Omental fat pad (tissue), 4 donors: ENCODE data around the gene HOXD8. TPM values are rescaled to one million over a fixed set of nuclear protein-coding genes. Genes with fewer than 3 reads are reported as not detected.

Experiments
- ATAC-seq: fragments of 150-250 bp; one replicate; pipeline ENCODE4 v1.9.1; 2016; ENCODE audit warnings: mild to moderate bottlenecking, moderate library complexity; ENCODE audit not compliant: low FRiP score
- DNase-seq: peaks from one replicate; pipeline ENCODE4 v3.0.0-alpha.2; 2019; ENCODE audit warnings: low spot score
- total RNA-seq, 4 donors: library from RNA; depleted of rRNA; stranded (reverse); fragments of >200 nt; gene quantifications; one replicate each; pipeline ENCODE4 v1.1.0, GENCODE V29; 2016
- TF ChIP-seq, protein P1 (sequence below), 3 donors: fragments of 450-650 bp; IDR thresholded peaks; one replicate each; pipeline ENCODE4 v1.5.1; 2016 to 2017; ENCODE audit warnings: antibody characterized with exemption in 3 of 3, mild to moderate bottlenecking in 3 of 3, moderate library complexity in 2 of 3

The HOXD8 gene
- total RNA-seq, 4 donors from 2014 or later = 3.7 to 24.6 (median 7.6) TPM

DNA sequence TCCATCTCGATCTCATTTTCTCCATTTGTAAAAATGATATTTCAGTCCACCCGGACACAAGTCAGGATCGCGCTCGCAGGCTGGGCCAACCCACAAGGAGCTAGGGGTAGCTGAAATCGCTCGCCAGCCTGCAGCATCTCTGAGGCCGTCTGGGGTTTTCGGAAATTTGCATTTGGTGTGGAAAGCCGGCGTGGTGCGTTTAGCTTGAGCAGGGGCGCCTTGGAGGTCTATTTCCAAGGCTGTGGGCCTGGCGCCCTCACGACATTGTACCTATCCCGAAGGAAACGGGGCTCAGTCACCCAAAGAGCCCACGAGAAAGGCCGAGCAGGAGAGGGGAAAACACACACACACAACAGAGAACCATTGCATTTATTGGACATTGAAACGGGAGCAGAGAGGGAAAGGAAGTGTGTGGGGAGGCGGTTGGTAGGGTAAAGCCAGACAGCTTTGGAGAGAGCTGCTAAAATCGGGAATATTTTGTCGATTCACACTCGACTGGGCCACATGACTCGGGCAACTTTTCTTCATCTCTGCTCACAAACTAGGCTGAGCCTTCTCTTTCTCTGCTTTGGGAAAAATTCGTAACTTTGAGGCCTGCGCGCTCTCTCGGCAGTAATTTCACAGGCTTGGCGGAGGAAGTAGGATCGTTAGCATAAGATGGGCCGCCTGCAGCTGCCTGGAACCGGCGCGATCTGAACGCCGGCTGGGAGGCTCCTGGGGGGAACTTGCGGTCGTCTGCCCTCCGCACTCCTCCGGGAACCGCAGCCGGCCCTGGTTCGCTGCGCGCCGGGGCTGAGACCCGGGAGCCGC is 1.1 kb upstream of the HOXD8 start:
- DNase-seq (no peak), ATAC-seq (no peak)
- TF ChIP-seq, protein P1, sequence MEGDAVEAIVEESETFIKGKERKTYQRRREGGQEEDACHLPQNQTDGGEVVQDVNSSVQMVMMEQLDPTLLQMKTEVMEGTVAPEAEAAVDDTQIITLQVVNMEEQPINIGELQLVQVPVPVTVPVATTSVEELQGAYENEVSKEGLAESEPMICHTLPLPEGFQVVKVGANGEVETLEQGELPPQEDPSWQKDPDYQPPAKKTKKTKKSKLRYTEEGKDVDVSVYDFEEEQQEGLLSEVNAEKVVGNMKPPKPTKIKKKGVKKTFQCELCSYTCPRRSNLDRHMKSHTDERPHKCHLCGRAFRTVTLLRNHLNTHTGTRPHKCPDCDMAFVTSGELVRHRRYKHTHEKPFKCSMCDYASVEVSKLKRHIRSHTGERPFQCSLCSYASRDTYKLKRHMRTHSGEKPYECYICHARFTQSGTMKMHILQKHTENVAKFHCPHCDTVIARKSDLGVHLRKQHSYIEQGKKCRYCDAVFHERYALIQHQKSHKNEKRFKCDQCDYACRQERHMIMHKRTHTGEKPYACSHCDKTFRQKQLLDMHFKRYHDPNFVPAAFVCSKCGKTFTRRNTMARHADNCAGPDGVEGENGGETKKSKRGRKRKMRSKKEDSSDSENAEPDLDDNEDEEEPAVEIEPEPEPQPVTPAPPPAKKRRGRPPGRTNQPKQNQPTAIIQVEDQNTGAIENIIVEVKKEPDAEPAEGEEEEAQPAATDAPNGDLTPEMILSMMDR (IDR thresholded peaks at IDR 0.05) = no peak

DNA sequence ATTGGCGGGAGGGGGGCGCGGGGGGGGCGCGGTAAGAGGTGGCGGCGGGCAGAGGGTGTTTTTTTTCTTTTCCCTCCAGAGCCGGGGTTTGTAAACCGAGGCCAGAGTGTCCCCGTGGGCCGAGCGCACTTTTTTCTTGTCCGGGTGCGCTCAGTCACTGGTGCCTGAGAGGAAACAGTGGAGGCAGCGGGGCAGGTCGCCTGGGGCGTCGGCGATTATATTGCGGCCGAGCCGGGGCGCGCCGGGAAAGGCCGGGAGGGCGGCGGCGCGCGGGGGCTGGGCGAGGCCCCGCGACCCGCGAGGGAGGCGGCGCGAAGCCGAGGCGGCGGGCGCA is 275 bp downstream of the HOXD8 start:
- TF ChIP-seq, protein P1 (IDR thresholded peaks at IDR 0.05) = no peak
- ATAC-seq (peak; percentile 19), DNase-seq (no peak)

DNA sequence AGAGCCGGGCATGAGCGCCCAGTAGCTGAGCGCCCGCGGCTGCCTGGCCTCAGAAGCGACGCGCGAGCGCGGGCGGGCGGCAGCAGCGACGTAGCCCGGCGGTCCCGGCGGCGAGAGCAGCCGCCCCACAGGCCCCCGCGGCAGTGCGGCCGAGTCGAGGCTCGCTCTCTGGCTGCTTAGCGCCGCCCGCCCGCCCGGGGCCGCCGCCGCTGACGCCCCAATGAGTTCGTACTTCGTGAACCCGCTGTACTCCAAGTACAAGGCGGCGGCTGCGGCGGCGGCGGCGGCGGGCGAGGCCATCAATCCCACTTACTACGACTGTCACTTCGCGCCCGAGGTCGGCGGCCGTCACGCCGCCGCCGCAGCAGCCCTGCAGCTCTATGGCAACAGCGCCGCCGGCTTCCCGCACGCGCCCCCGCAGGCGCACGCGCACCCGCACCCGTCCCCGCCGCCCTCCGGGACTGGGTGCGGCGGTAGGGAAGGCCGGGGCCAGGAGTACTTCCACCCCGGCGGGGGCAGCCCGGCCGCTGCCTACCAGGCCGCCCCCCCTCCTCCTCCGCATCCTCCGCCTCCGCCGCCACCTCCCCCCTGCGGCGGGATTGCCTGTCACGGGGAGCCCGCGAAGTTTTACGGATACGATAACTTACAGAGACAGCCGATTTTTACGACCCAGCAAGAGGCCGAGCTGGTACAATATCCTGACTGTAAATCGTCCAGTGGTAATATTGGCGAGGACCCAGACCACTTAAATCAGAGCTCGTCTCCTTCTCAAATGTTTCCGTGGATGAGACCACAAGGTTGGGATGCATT is 847 bp downstream of the HOXD8 start:
- TF ChIP-seq, protein P1 (IDR thresholded peaks at IDR 0.05) = no peak
- DNase-seq (no peak), ATAC-seq (peak; percentile 52)

DNA sequence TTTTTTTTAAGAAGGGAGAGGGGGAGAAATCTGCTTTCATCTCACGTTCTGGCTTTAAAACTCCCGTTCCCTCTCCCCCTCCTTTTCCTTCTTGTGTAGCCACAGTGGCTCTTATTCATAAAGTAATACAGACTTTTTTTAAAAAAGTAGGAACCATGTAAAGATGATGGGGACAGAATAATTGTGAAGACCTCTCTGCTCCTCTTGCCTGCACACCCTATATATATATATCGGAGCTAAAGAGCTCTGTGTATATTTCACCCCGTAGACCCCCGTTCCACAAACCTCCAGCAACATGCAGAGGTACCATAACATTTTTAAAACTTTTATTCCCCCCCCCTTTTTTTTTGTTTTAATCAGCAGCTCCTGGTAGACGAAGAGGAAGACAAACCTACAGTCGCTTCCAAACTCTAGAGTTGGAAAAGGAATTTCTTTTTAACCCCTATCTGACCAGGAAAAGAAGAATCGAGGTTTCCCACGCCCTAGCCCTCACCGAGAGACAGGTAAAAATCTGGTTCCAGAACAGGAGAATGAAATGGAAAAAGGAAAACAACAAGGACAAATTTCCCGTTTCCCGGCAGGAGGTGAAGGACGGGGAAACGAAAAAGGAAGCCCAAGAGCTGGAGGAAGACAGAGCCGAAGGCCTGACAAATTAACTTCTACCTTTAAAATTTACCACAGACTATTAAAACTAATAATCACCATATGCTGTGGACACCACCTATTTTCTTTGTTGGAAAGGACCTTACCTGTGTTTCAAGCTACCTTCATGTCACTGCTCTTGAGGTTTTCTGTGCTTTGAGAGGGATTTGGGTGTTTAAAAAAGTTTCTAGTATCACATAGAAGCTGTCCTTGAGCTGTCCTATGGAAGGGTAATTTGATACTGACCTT is 1.7 kb downstream of the HOXD8 start:
- no peak for DNase-seq
- TF ChIP-seq, protein P1 (IDR thresholded peaks at IDR 0.05) = no peak

DNA sequence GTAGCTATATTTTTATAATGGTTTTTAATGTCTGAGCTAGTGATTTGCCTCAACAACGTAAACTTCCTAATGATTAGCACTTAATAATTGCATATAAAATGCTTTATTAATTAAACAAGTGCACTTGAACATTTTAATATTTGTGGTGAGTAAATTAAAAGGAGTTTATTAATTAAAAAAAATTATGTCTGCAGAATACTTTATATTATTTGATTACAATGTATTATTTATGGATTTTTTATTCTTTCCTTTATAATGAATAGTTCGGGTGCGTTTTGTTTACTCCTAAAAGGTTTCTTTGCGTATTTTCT is 2.3 kb downstream of the HOXD8 start:
- TF ChIP-seq, protein P1 (IDR thresholded peaks at IDR 0.05) = no peak
- DNase-seq (no peak), ATAC-seq (no peak)

More for the DNA sequence above, 1.7 kb downstream of the HOXD8 start:
- ATAC-seq = no peak

DNA sequence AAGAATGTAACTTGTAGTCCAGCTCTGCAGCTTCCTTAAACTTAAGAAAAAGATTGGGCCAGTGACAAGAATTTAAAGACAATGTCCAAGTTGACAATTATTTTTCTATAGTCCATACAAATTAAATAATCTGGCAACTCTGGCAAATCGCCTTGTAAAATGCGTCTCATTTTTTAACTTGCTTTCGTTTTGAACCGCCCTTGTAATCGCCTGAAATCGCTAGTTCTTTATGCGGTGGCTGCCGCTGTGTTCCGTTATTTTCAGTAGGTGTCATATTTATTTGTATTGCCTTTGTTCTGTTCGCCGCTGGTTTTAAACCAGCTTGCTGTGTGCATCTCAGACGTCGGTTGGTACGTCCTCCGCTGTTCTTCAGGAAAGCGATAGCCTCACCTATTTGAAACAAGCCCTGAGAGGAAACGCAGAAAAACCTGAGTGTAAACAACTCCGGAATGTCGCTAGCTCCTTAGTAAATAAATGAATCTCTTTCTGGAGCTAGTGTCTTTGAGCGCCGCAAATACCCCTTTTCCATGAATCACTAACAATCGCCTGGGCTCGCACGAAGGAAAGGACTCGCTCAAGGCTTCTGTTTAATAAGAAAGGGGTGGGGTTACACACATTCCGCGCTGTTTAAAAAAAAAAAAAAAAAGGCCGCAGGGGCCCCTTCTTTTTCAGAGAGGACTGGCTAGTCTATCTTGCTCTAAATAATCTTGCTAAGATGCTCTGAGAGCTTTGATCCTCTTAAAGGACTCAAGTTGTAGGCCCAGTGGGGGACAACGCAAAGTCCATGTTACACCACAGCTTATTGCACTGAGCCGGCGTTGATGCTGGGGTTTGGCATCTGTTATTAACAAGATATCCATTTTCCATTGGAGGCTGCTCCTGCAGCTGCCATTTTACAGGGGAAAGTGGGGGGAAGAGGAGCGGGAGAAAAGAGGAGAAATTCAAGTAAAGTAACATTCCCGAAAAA is 3.0 kb downstream of the HOXD8 start:
- no peak for DNase-seq
- ATAC-seq = no peak
- TF ChIP-seq, protein P1 (IDR thresholded peaks at IDR 0.05) = no peak
